PC-9 (cell line): ENCODE measurements around the gene LCLAT1. TPM values are rescaled to one million over a fixed set of nuclear protein-coding genes. Genes with fewer than 3 reads are reported as not detected.

Source experiments
- BruUV-seq: library from RNA; stranded (reverse); fragments of 400-500 nt; replicated peaks from 2 replicates; lab custom pipeline; 2021; lab: Mats Ljungman, UMichigan
- CTCF ChIA-PET: fragments of 300-600 bp; sonication (Branson Sonifier 250); formaldehyde crosslinking; loops from one replicate; lab custom pipeline; 2022; ENCODE audit warnings: antibody characterized with exemption; lab: Charles Lee
- POLR2A ChIA-PET: fragments of 300-600 bp; sonication (Branson Sonifier 250); formaldehyde crosslinking; loops from one replicate; lab custom pipeline; 2022; ENCODE audit warnings: antibody characterized with exemption; ENCODE audit not compliant: unreplicated experiment; lab: Charles Lee
- DNase-seq, 2 experiments: peaks; one replicate each; pipeline versions ENCODE4 v3.0.0 to v3.0.0-alpha.2; 2015 to 2022; ENCODE audit warnings: mixed read lengths in 1 of 2
- H2AFZ ChIP-seq: fragments of 200-600 bp; sonication (generic); 2 replicates; pipeline ENCODE4 v1.8.1; 2017; ENCODE audit warnings: antibody characterized with exemption
- H3F3A ChIP-seq: fragments of 200-600 bp; sonication (generic); 2 replicates; pipeline ENCODE4 v1.8.1; 2017; ENCODE audit warnings: antibody characterized with exemption, mild to moderate bottlenecking, low read depth; ENCODE audit not compliant: insufficient read depth
- H3K27ac ChIP-seq: fragments of 200-600 bp; sonication (generic); 2 replicates; pipeline ENCODE4 v1.6.1; 2016; ENCODE audit warnings: mixed run types
- H3K27me3 ChIP-seq: fragments of 200-600 bp; sonication (generic); 2 replicates; pipeline ENCODE4 v1.6.1; 2016; ENCODE audit warnings: low read depth, mixed run types; ENCODE audit not compliant: insufficient read depth
- H3K36me3 ChIP-seq: fragments of 200-600 bp; sonication (generic); 2 replicates; pipeline ENCODE4 v1.6.1; 2016; ENCODE audit warnings: low read depth, mixed run types
- H3K4me1 ChIP-seq: fragments of 200-600 bp; sonication (generic); replicated peaks from 2 replicates; pipeline ENCODE4 v1.6.1; 2016; ENCODE audit warnings: mixed run types; ENCODE audit not compliant: insufficient read depth
- H3K4me2 ChIP-seq: fragments of 200-600 bp; sonication (generic); 2 replicates; pipeline ENCODE4 v1.6.1; 2017; ENCODE audit warnings: mixed run types
- H3K4me3 ChIP-seq: fragments of 200-600 bp; sonication (generic); 2 replicates; pipeline ENCODE4 v1.6.1; 2016; ENCODE audit warnings: mixed run types
- H3K79me2 ChIP-seq: fragments of 200-600 bp; sonication (generic); 2 replicates; pipeline ENCODE4 v1.6.1; 2017; ENCODE audit warnings: low read depth, mixed run types
- H3K9me2 ChIP-seq: fragments of 200-600 bp; sonication (generic); 2 replicates; pipeline ENCODE4 v1.8.1; 2017; ENCODE audit warnings: mild to moderate bottlenecking; ENCODE audit not compliant: insufficient read depth
- H3K9me3 ChIP-seq: fragments of 200-600 bp; sonication (generic); 2 replicates; pipeline ENCODE4 v1.8.1; 2016; ENCODE audit warnings: low read depth; ENCODE audit not compliant: insufficient read depth
- H4K20me1 ChIP-seq: fragments of 200-600 bp; sonication (generic); 2 replicates; pipeline ENCODE4 v1.8.1; 2017; ENCODE audit not compliant: insufficient read depth
- EZH2 ChIP-seq: fragments of 200-600 bp; sonication (generic); IDR thresholded peaks from 2 replicates; pipeline ENCODE4 v1.8.0; 2017; ENCODE audit warnings: antibody characterized with exemption, low read depth
- intact Hi-C: fragments of 100-400 bp; cut with micrococcal nuclease; formaldehyde crosslinking; loops from one replicate; pipeline ENCODE4 v1.10.0; 2022; ENCODE audit not compliant: unreplicated experiment
- total RNA-seq: library from RNA; stranded (reverse); gene quantifications from 2 replicates; pipeline ENCODE4 v1.2.3, GENCODE V29; 2021
- TF ChIP-seq, protein P1 (sequence below): fragments of 200-600 bp; sonication (generic); conservative IDR thresholded peaks from 2 replicates; pipeline ENCODE4 v1.6.1; 2017; ENCODE audit warnings: mixed run types, antibody characterized with exemption, mild to moderate bottlenecking, moderate library complexity

The LCLAT1 gene
- total RNA-seq, 1 experiment from 2014 or later = 35.7 TPM

DNA sequence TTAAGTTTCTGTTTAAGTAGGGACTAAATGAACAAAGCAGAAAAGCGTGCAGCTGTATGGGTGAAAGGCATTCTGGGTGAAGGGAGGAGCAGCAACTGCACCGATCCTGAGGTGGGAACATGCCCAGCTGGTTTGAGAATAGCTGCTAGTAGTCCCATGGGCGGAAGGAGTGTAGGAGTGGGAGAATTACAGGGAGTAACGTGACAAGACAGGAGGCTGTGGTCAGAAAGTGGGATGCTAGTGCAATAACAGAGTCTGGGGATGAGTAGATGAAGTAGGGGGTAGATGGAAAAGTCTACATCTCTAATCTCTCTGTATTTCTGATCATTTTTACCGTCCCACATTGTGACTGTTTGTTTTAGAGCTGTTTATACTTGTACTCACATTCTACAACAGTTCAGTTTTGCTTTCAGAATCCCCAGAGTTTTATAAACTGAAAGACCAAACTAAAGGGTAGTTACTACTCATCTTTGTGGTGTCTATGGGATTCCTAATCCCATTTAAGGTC, 118.9 kb downstream of the LCLAT1 start:
- POLR2A ChIA-PET = no interaction called here
- no peaks in the 10 kb centered on the region for H3K9me2 ChIP-seq
- CTCF ChIA-PET = no interaction called here
- H2AFZ ChIP-seq = no peak overlapping the region
- no peaks in the 10 kb centered on the region for H3K79me2 ChIP-seq
- H3K4me3 ChIP-seq = no peak overlapping the region
- no peaks in the 10 kb centered on the region for H3F3A ChIP-seq
- BruUV-seq = no TSS peak
- no peaks in the 10 kb centered on the region for H3K27me3 ChIP-seq
- no peaks in the 10 kb centered on the region for H3K9me3 ChIP-seq
- intact Hi-C loops = no loop called here
- no peak overlapping the region for H3K4me2 ChIP-seq
- H4K20me1 ChIP-seq = no peaks in the 10 kb centered on the region
- peaks cover 8% of the 10 kb centered on the region; the same call in 1 of the 2 replicates for H3K36me3 ChIP-seq
- no peaks in the 10 kb centered on the region for H3K4me1 ChIP-seq
- no peak overlapping the region for H3K27ac ChIP-seq
- DNase-seq = no peak
- no peak for TF ChIP-seq EZH2
- TF ChIP-seq, protein P1, sequence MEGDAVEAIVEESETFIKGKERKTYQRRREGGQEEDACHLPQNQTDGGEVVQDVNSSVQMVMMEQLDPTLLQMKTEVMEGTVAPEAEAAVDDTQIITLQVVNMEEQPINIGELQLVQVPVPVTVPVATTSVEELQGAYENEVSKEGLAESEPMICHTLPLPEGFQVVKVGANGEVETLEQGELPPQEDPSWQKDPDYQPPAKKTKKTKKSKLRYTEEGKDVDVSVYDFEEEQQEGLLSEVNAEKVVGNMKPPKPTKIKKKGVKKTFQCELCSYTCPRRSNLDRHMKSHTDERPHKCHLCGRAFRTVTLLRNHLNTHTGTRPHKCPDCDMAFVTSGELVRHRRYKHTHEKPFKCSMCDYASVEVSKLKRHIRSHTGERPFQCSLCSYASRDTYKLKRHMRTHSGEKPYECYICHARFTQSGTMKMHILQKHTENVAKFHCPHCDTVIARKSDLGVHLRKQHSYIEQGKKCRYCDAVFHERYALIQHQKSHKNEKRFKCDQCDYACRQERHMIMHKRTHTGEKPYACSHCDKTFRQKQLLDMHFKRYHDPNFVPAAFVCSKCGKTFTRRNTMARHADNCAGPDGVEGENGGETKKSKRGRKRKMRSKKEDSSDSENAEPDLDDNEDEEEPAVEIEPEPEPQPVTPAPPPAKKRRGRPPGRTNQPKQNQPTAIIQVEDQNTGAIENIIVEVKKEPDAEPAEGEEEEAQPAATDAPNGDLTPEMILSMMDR = no peak

DNA sequence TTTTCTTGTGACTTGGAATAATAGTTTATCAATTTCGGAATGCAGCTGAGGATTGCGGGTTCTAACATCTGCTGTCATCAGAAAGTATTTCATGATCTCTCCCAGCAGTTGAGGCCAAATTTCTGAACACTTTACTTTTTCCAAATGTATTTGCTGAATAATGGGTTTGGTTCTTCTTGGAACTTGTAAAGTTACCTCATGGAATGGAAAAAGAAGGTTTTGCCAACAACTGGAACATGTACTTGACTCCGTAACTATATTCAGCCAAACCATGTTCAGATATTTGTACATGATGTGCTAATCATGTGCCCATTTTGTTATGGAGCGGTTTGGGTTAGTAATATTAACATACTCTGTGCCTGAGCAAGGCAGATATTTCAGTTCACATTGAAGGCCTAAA, 119.6 kb downstream of the LCLAT1 start:
- H4K20me1 ChIP-seq = no peaks in the 10 kb centered on the region
- ChIA-PET POLR2A (no interaction called here), CTCF (no interaction called here)
- H3K4me2 ChIP-seq = no peak overlapping the region
- no peaks in the 10 kb centered on the region for H3F3A ChIP-seq
- no peaks in the 10 kb centered on the region for H3K79me2 ChIP-seq
- intact Hi-C loops = no loop called here
- no TSS peak for BruUV-seq
- no peak overlapping the region for H2AFZ ChIP-seq
- no peaks in the 10 kb centered on the region for H3K4me1 ChIP-seq
- no peak overlapping the region for H3K27ac ChIP-seq
- H3K9me3 ChIP-seq = no peaks in the 10 kb centered on the region
- no peaks in the 10 kb centered on the region for H3K27me3 ChIP-seq
- peaks cover 8% of the 10 kb centered on the region; the same call in 1 of the 2 replicates for H3K36me3 ChIP-seq
- H3K9me2 ChIP-seq = no peaks in the 10 kb centered on the region
- no peak overlapping the region for H3K4me3 ChIP-seq
- no peak for DNase-seq
- TF ChIP-seq, protein P1 = no peak
- TF ChIP-seq EZH2 = no peak

DNA sequence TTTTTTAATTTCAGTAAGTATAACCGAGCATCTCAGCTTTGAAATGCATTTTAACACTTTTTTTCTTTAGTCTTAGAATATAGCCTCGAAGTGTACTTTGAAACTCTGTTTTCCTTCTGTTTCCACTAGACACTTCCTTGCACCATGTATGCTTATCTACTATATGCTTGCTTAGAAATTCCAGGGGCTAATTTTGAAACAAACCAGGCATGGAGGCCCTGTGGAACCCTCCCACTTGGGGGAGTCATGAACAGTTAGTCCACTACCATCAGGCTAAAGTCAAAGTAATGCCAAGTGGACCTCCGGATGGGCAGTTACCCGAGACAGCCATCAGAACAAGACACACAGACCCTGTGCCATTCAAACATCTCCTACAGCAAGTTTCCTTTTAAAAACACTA, 120.3 kb downstream of the LCLAT1 start:
- no peak for TF ChIP-seq EZH2
- TF ChIP-seq, protein P1 = no peak

More for the DNA sequence above, 120.3 kb downstream of the LCLAT1 start:
- intact Hi-C loops = no loop called here
- H4K20me1 ChIP-seq = no peaks in the 10 kb centered on the region
- DNase-seq = no peak
- H3K79me2 ChIP-seq = no peaks in the 10 kb centered on the region
- ChIA-PET POLR2A (no interaction called here), CTCF (no interaction called here)
- H2AFZ ChIP-seq = no peak overlapping the region
- no peaks in the 10 kb centered on the region for H3K27me3 ChIP-seq
- no peak overlapping the region for H3K4me3 ChIP-seq
- no peak overlapping the region for H3K27ac ChIP-seq
- H3K36me3 ChIP-seq = peaks cover 4% of the 10 kb centered on the region; the same call in 1 of the 2 replicates
- no peaks in the 10 kb centered on the region for H3K9me3 ChIP-seq
- no peaks in the 10 kb centered on the region for H3K4me1 ChIP-seq
- no peaks in the 10 kb centered on the region for H3F3A ChIP-seq
- H3K9me2 ChIP-seq = no peaks in the 10 kb centered on the region
- H3K4me2 ChIP-seq = no peak overlapping the region
- no TSS peak for BruUV-seq
